GM12873 (cell line): ENCODE data around the gene CCDC7.

Experiments used
- CTCF ChIP-seq: IDR thresholded peaks from 2 replicates; pipeline ENCODE4 v1.5.1; 2012; ENCODE audit warnings: low read depth, mild to moderate bottlenecking, moderate library complexity, low read length, control low read depth; ENCODE audit not compliant: insufficient read depth; ENCODE audit errors: missing control alignments

The CCDC7 gene

GRCh38 chr10:32731527-32731926 lies 285.6 kb downstream of the CCDC7 start:
- no peak for TF ChIP-seq CTCF

DNA sequence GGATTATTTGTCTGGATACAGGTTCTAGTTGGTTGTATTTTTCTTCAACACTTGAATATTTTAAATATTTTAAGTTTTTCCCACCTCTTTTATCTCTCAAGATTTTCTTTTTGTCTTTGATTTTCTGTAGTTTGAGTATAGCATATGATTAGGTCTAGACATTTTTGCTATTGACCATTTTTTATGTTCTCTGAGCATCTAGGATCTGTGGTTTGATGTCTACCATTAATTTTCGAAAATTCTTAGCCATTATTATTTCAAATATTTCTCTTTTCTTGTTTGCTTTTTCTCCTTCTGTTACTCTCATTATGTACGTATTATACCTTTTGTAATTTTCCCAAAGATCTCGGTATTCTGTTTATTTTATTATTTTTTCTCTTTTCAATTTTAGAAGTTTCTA lies 293.0 kb downstream of the CCDC7 start:
- TF ChIP-seq CTCF: no peak

DNA sequence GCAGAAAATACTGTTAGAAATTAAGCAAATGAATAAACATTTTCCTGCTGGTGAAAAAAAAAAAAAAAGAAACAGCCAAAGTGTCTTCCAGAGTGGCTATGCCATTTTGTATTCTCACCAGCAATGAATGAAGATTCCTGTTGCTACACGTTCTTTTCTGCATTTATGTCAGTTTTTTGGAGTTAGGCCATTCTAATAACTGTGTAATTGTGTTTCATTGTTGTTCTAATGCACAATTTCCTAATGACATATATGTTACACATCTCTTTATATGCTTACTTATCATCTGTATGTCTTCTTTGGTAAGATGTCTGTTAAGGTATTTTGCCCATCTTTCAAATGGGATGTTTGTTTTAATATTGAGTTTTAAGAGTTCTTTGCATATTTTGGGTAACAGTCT lies 298.4 kb downstream of the CCDC7 start:
- TF ChIP-seq CTCF: no peak

DNA sequence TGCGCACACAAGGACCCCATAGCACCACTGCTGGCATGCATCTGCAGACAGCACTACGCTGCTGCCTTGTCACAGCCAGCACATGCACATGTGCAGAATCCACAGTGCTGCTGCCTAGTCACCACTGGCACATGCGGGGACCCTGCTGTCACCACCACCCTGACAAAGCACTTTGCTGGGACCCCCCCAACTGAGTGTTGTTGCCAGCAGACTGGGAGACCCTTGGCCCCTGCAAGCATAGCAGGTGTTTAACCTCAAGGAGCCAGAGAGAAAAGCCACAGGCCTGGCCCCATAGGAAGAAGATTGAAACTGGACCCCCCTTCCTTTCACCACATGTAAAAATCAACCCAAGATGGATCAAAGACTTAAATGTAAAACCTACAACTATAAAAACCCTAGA lies 300.9 kb downstream of the CCDC7 start:
- TF ChIP-seq CTCF: no peak

DNA sequence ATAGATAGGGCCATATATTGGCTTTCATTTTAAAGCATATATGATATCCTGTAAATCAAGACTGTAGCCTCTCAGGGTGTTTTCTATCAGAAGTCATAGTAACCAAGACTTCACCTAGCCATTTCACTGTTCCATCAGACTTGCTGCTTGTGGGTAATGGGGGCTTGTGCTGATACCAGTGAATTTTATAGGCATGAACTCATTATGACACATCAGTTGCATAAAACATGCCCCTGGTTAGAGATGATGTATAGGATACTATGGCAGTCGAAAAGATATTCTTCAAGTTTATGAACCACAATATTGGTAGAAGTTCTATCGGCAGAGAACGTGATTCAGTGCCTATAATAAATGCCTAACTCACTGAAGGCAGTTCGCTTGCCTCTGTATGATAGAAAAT lies 305.6 kb downstream of the CCDC7 start:
- no peak for TF ChIP-seq CTCF

GRCh38 chr10:32771217-32771616 lies 325.3 kb downstream of the CCDC7 start:
- TF ChIP-seq CTCF: no peak

GRCh38 chr10:32773105-32773504 lies 327.2 kb downstream of the CCDC7 start:
- no peak for TF ChIP-seq CTCF
